GM21619 (cell line): Measurements from ENCODE around the gene CIC.

Experiments used
- ATAC-seq: cut with Tn5 transposase; IDR thresholded peaks from one replicate; pipeline ENCODE4 v1.9.1; 2021; ENCODE audit not compliant: unreplicated experiment

CIC gene

DNA sequence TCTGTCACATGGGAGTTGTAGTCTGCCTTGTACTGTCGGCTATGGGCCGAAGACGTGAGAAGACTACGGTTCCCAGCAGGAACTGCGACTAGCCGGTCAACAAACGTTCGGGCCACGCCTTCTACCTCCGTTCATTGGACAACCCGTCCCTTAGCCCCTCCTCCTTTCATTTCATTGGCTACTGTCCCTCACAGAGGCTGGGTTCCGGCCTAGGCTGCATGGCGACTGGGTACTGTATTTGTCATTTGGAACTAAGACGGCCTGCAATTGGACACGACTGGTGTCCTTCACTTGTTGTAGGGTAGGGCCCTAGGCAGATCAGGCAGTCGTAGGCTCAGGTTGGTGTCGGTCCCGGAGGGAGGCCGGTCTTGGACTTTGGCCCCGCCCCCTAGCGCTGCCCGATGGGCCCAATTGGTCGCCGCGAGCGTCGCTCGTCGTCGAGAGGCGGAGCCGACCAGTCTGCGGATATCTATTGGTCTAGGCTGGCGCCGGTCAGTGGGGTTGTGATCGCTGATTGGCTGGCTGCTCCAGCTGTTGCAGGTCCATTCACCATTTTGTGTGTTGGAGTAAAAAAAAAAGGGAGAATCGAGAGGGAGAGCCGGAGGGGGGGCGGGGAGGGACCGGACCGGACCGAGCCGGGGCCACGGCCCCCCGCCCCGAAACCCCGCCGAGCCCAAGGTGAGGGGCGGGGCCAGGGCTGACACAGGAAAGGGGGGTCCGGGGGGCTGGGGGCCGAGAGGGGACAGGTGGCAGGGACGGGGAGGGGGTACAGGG, at the start of gene CIC:
CIC (plus strand) TSS at position 549 of the 774 bp plus-strand sequence. CDS start 2,532 bp downstream, outside the sequence.
- peak; percentile 71 for ATAC-seq

DNA sequence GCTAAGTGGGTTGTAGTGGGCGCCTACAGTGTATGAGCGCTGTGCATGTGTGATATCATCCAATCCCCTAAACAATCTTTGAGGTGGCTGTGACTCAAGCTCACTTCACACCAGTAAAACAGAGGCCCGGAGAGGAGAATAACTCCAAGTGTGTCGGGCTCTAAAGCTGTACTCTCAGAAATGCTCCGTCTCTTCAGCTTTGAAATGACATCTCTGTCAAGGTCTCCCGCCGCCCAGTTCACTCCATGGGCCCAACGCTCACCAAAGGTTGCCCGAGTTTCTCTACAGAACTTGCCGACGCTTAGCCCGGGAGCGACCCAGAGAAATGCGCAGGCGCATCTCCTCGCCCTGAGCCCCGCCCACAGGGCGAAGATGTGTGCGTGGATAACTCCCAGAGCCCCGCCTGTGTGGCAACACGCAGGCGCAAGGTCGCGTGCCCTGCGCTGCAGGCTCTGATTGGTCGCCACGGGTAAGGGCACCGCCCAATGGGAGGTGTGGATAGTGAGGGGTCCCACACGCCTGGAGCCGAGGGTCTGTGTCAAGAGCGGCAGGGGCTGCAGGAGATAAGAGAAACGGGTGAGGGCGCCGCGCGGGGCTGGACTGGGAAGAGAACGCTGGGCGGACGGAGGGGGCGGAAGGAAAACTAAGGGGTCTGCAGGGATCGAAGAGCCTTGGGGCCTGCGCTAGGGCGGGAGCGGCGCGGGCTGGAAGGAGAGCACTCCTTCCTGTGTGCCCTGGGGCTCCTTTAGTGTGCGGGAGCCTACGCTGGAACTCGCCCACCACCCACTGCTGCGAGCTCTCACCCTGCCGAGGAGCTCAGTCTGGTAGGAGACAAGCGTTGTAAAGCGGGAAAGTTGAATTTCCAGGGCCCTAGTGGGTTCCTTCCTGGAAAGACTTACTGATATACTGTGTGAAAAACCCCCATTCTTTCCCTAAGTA, 49.0 kb upstream of the CIC start, which contains the start of gene ZNF526:
ZNF526 (plus strand) TSS at position 501 of the 939 bp plus-strand sequence. CDS start 4,092 bp downstream, outside the sequence.
- peak; percentile 68 for ATAC-seq

DNA sequence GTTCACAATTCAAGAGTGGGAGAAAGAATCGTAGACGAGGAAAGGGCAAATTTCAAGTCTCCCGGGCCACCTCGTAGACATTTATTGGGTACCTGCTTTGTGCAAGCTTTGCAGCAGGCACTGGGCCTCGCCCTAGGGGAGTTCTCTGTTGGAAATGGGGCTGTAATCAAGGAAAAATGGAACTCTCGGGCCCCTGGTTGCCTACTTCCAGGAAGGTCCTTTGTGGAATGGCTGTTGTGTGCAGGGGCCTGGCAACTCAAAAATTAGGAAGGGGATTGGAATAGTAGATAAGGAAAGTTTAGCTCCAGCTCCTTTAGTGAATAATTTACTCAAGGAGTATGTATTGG, 48.3 kb upstream of the CIC start:
- ATAC-seq = no peak

DNA sequence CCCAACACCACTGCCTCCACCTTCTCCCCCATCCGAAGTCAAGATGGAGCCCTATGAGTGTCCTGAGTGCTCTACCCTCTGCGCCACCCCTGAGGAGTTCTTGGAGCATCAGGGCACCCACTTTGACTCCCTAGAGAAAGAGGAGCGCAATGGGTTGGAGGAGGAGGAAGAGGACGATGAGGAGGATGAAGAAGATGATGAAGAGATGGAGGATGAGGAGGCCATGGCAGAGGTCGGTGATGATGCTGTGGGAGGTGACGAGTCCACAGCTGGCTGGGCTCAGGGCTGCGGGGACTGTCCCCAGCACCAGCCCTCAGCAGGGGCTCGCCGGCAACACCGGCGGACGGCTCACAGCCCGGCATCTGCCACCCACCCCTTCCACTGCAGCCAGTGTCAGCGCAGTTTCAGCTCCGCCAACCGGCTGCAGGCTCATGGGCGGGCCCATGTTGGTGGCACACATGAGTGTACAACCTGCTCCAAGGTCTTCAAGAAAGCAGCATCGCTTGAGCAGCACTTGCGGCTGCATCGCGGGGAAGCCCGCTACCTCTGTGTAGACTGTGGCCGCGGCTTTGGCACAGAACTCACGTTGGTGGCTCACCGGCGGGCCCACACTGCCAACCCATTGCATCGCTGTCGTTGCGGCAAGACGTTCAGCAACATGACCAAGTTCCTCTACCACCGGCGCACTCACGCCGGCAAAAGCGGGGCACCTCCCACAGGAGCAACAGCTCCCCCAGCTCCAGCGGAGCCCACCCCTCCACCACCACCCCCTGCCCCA, 43.9 kb upstream of the CIC start:
- ATAC-seq = no peak

DNA sequence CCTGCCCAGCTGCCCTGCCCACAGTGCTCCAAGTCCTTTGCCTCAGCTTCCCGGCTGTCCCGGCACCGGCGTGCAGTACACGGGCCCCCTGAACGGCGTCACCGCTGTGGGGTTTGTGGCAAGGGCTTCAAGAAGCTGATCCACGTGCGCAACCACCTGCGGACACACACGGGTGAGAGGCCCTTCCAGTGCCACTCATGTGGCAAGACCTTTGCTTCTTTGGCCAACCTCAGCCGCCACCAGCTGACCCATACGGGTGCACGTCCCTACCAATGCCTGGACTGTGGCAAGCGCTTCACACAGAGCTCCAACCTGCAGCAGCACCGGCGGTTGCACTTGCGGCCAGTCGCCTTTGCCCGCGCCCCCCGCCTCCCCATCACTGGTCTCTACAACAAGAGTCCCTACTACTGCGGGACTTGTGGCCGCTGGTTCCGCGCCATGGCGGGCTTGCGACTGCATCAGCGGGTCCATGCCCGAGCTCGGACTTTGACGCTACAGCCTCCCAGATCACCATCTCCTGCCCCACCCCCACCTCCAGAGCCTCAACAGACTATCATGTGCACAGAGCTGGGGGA, 43.2 kb upstream of the CIC start:
- no peak for ATAC-seq

DNA sequence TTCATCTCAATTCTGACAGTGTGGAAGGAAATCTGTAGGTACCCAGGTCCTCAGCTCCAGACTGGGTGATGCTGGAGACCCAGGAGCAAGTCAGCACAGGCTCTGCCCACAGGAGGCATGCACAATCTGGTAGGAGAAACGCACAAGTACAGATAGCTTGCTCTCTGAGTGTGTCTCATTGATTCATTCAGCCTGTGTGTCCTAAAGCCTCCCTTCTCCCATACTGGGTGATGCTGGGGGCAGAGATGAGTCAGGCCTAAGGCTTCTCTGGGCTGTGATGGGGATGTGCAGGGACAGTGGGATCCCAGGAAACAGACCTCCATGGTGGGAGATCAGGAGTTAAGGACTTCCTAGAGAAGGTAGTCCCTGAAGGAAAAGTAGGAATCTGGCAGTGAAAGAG, 42.2 kb upstream of the CIC start:
- no peak for ATAC-seq

DNA sequence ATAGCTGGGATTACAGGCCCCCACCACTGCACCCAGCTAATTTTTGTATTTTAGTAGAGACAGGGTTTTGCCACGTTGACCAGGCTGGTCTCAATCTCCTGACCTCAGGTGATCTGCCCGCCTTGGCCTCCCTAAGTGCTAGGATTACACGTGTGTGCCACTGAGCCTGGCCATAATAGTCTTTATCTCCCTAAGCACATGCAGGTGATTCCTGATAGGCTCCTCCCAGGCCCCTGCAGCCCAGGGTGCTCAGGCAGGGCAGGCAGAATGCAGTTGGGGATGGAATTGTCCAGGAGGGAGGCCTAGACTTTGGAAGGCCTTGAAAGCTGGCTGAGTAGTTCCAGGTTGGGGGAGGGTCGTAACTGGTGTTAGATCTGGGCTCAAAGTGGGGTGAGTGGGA, 40.4 kb upstream of the CIC start:
- no peak for ATAC-seq

DNA sequence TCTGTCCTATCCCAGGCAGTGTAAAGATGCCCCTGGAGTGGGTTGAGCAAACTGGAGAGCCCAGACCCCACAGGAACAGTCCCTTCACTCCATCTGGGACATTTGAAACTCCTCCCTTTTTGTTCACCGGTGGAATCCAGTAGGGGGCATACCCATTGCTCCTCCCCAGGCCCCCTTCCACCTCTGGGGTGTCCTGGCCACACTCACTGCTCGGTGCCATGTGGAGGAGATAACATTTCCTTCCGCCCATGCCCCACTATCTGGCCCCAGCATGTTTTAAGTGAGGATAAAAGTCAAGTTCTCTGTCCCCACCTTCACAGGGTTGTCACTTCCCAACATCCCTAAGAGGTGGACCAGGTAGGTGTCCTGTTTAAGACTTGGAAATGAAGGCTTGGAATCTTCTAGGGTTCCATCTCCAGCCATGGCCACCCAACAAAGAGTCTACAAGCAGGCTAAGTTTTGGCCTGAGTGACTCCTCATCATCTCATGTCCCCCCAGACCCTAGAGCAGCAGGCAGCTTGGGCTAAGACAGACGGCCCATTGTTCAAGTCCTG, 39.7 kb upstream of the CIC start:
- no peak for ATAC-seq

DNA sequence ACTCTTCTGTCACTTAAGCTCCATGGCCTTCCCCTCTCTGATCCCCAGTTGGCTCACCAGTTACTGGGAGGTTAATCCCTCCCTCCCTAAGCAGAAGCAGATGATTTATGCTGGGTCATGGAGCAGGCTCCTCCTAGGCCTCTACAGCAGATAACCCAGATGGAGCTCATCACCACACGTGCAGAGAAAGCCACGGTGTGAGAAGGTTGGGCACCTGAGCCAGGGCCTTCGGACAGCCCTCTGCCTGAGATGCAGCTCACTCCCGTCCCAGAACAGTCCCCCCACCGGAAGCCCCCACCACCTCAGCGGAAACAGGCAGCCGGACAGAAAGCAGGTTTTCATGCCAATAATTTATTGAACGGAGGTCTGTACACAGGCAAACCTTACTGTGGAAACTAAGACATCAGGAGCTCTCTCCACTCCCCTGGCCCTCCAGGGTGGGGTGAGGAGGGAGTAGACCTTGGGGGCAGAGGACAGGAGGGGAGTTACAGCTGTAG, 39.1 kb upstream of the CIC start:
- ATAC-seq = no peak

DNA sequence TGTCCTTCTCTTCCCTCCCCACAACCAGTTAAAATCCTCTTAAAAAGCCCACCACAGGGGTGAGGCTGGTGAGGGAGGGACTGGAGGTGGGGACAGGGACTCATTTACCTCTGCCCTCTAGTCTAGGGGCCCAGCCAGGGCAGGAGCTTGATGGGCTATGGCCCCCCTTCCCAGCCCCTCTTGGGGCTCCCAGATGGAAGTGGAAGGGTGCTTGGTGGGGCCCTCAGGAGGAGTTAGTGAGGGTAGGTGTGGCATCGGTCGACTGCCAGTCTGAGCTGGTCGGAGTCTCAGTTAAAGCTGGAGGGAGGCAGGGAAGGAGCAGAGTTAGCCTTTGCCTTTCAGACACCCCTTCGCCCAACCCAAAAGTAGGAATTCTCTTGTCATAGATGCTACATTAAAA, 38.5 kb upstream of the CIC start:
- ATAC-seq = no peak

DNA sequence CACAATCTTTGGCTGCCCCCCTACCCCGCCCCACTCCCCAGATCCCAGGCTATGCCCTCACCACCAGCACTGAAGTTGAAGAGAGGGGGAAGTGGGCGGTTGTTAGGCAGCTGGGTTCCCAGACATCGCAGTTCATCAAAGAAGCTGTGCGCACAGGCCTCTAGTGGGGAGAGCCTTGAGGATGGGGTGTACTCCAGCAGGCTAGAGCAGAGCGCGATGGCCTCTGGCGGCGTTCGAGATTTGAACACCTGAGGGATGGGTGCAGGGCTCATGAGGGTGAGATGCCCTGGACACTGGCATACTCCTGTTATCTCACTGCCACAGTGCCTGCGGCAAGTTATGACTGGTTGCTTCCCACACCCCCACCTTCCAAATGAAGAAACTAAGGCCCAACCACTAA, 36.6 kb upstream of the CIC start:
- ATAC-seq = no peak

DNA sequence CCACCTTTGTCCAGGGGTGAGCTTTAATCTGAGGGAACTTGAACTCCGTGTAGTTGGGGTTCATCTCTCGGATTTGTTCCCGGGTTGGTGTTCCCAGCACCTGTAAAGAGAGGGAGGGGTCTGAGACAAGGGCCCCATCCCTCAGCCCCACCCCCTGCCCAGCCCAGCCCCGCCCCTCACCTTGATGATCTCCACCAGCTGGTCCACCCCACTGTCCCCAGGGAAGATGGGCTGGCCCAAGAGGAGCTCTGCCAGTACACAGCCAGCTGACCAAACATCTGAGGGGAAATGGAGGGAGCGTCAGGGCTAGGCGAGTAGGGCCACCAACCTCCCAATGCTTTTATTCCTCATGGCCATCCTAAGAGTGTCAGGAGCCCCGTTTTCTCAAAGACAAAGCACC, 35.9 kb upstream of the CIC start:
- ATAC-seq = no peak

DNA sequence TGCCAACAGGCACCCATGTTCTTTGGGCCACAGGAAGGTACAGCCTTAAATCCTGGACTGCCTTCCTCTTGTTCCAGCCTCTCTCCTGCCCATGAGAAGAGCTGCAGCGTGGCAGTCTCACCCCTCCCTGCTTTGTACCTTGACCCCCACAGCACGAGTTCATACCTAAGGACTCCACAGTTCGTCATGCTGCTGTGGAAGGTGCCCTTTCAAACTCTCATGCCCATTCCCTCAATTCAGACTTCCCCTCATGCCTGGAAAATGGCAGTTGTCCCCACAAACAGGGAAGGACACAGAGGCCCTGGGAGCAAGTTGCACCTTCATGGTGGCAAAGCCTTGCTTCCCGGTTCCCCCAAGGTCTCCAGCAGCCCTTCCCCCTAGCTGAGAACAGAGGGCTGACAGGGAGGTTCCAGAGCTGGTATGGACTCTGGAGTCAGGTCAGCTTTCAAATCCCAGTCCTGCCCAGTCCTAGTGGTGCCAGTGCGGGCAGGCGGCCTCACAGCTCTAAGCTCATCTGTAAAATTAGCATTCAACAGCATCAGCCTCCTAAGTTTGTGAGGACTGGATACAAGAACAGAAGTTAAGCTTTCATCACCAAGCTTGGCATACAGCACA, 35.3 kb upstream of the CIC start:
- no peak for ATAC-seq

DNA sequence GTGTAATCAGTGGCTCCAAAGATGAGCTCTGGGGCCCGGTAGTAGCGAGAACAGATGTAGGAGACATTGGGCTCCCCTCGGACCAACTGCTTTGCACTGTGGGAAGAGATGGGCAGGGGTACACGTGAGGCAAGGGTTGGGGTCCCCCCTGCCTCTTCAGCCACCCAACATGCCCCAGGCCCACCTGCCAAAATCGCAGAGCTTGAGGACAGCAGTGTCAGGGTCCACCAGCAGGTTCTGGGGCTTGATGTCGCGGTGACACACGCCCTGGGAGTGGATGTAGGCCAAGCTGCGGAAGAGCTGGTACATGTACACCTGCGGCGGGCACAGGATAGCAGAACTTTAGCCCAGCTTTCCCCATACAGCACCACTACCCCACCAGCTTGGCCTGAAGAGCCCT, 34.7 kb upstream of the CIC start:
- ATAC-seq = no peak

DNA sequence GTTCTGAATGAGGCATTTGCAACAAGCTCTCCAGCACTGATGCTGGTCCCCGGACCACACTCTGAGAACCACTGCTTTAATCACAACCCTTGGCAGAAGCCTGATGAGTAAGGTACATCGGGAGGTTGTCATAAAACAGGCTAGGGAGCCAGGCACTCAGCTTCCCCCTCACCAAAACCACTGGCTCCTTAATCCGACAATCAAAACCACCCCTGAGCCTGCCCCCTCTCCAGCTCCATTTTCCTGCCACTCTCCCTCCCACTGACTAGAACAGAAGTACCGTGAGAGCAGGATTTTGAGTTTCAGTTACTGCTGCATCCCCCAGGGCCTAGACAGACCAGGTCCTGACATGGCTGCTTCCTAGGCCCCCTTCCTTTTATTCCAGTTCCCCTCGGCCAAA, 33.9 kb upstream of the CIC start:
- no peak for ATAC-seq

DNA sequence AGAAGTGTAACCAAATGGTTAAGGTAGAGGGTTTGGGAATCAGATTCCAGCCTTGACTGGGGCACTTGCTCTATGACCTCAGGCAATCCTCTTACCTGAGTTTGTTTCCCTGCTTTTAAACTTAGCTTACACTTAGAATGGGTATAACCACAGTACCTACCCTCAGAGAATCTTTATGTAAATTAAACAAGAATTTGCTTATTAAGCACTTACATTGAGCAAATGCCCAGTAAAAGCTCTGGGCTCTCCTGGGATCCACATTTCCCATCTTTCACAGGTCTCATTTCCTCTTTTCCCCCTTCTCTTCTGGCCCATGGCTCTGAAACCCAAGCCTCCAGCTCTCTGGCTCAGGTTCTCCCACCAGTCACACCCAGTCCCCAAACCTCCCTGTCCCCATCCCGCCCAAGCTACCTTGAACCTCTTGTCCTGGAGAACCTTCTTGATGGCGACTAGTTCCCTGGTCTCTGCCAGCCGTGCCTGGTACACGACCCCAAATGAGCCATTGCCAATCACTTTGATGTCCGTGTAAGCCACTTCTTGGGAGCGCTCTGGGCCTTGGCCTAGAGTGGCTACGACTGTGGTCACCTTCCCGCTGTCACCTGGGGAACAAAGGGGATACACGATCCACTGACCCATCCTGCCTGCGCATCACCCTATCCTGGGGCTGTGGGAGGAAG, 29.4 kb upstream of the CIC start:
- ATAC-seq = no peak

DNA sequence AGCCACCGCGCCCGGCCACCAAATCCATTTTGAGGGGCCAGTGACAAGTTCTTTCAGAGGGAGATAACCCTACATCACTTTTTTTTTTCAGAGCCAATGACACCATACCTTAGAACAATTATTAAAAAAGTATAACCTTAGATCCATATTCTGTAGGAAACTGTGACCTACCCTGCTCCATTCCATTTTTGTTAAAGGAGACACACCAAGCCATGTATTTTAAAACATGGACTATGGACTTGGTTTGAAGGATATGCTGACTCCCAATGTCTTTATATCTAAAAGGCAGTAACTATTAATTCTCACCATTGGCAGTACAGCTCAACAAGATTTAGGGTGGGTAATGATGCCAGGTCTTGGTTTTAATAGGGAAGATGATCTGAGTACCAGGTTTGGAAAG, 27.8 kb upstream of the CIC start:
- ATAC-seq = no peak

DNA sequence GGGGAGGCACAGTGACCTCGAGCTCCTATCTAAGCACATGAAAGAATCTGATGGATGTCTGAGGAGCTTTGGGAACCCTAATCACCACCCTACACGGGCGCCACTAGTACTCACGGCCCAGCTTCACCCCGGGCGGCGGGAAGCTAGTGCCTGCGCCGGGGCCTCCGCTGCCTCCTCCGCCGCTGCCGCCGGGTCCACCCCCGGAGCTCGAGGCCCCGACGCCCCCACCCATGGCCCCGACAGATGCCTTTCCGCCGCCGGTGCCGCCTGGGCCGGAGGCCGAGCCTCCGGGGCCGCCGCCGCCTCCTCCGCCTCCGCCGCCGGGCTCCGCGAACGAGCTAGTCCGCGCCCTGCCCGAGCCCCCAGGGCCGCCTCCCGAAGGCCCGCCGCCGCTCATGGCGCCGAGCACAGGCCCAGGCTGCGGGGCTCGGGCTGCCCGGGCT, 27.0 kb upstream of the CIC start:
- peak; percentile 2 for ATAC-seq
